HG03064 (cell line): Measurements from ENCODE around the gene LRRC8C.

ENCODE experiments used
- ATAC-seq: cut with Tn5 transposase; IDR thresholded peaks from one replicate; pipeline ENCODE4 v1.9.1; 2021; ENCODE audit warnings: low read depth; ENCODE audit not compliant: unreplicated experiment

LRRC8C gene

DNA sequence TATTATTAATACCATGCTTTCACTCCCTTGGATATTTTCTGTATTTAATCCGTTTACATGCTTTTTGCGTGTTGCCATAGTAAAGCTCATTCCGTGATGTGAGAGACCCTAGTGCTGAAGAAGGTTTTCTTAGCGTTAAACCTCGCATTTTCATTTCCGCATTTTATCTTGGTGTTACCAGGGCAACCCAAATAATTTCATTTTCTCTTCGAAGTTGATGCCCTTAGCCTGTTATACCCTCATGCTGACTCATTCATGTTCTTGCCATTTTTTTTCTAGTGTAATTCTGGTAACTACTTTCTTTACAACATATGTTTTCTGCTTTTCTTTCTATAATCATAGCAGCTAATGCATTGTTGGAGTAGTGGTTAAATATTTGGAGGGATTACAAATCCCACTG is 37.2 kb downstream of the LRRC8C start:
- ATAC-seq, result peak; percentile 90

DNA sequence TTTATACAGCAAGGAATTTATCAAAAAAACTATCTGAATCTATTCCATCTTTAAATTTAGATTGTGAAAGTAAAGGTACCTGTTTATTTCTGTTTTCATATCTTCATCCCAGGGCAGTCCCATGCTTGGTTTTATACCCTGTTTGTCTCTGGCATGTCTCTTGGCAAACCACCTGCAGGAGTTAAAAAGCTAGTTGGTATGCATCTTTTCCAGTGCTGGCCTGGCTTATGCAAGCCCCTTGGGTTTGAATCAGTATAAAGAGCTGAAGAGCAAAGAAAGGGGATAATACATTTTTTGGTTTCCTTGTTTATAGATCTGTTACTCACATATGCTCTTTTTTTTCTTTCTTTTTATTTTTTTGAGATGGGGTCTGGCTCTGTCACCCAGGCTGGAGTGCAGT is 37.8 kb downstream of the LRRC8C start:
- ATAC-seq, result no peak

DNA sequence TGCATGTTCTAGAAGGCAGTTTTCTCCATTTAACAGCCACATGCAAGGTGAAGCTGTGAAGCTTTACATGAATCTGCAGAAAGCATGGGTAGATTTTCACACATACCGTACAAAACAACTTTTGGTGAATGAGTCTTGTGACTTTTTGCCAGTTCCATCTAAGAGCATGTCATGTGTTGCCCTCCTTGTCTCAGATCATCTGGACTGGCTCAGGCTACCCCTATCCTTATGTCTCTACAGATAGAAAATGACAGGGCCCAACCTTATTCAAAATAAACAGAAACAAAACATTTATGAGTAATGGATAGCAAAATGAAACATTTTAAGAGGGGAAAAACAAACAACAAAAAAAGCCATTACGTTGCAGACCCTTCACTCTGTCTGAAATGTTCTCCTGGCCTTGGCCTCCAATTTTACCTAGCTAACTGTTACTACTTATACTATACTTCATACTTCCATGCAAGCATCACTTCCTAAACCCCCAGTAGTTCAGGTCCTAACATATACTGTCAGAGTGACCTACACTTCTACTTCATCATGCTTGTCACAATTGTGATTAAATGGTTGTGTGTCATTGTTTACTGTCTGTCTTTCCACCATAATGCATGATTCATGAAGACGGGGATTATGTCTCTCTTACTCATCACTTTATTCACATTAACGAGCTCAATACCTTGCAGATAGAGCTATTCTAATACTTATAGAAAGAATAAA is 39.0 kb downstream of the LRRC8C start:
- ATAC-seq, result no peak

DNA sequence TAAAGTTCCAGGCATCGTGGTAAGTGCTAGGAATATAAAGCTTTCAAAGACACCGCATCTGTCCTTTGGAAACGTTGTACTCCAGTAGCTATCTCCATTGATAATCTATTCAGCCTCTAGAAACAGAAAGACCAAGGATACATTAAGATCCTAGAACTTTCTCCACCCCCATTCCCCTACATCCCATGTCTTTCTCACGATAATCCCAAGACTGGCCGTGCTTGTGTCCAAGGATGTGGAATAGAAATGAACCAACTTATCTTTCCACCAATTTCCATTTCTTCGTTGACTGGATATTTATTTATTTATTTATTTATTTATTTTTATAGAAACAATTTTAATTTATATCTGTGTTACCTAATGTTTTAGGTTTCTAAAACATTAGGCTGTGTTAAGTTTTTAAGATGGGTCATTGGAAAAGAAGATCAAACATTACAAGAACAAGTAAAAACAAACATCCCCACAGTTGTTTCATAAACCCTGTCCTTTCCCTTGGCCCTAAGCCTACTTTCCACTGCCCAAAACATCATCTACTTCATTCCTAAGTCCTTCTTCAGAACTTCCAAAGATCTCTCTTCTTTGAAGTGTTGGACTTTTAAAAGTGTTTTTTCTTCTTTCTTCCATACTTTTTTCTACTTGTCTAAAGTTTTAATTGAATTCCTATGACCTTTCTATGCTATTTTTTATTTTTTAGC is 39.7 kb downstream of the LRRC8C start:
- no peak for ATAC-seq

DNA sequence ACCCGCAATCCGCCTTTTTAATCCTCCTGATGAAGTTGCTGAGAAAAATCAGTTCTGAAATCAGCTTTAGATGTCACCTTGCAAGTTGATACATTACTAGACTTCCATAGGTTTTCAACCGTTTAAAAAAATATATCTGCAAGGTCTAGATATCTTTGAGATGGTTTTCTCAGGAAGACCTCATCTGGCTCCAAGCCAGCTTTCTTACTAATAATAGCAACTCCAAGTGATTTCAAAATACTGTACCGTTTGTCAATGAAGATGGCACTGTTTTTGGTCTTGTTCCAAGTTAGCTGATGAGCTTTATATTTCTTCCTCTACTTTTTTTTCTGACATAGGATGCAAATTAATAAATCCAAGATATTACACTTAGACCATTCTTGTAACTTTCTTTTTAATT is 40.3 kb downstream of the LRRC8C start:
- no peak for ATAC-seq

DNA sequence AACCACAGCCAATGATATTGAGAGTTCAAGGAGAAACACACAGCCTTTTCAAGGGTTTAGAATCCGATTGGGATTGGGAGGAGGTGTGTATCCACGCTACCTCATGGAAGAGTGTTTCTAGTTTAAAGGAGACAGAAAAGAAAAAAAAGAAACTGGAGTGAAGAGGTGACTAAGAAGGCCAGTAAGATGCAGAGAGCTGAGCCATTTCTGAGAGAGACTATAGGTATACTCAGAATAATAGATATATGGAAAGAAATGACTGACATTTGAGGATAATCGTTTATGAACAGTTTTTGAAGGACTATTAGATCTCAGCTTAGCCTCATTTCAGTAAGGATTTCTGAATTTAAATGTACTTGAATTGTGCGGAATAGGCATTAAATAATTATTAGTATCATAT is 42.8 kb downstream of the LRRC8C start:
- no peak for ATAC-seq

DNA sequence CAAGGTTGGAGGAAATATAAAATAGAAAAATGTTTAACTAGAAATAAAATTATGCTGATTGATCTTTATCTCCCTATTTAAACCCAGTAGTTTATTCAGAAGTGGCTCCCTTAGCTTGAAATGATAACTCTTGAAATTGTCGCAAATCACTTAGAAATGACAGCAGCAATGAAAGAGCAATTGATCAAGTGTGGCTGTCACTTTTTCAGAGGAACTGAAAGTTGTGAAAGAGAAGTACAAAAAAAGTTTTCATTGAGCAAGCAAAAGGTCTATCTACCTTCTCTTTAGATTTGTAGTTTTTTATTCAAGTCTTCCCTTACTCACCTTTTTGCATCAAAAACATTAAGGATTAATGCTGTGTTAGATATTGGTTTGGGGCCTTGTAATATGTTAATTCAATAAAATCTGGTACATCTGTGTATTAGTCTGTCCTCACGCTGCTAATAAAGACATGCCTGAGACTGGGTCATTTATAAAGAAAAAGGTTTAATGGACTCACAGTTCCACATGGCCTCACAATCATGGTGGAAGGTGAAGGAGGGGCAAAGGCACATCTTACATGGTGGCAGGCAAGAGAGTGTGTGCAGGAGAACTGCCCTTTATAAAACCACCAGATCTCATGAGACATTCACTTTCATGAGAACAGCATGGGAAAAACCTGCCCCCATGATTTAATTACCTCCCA is 48.3 kb downstream of the LRRC8C start:
- no peak for ATAC-seq

DNA sequence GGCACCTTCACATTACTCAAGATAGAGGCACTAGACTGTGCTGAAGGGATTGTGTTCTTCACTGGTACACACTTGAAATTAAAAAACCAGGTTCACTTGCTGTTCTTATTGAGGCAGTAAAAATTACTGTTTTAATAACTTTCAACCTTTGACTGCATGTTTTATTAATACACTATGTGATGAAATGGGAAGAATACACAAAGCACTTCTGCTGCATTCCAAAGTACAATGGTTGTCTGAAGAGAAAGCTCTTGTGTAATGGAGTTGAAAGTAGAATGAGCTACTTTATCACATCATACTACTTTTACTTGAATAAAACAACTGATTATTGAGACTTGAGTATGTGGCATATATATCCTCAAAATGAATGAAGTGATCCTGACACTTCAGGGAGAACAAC is 49.7 kb downstream of the LRRC8C start:
- no peak for ATAC-seq

DNA sequence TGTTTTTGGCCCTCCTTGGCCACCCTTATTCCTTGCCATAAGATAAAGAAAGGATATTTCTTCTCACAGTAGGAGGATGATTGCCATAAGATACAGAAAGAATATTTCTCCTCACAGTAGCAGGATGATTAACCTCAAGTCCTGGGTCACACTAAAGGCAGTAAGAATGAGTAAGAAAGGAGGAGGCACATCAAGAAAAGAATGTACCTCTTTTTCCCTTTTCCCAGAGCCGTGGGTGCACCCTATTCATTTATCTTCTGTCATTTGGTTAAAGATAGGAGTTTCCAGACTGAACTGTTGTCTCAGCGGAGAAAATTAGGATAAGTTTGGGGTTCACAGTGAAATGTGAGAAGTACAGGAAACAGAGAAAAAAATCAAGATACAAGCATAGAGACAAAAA is 52.5 kb downstream of the LRRC8C start:
- ATAC-seq, result no peak

DNA sequence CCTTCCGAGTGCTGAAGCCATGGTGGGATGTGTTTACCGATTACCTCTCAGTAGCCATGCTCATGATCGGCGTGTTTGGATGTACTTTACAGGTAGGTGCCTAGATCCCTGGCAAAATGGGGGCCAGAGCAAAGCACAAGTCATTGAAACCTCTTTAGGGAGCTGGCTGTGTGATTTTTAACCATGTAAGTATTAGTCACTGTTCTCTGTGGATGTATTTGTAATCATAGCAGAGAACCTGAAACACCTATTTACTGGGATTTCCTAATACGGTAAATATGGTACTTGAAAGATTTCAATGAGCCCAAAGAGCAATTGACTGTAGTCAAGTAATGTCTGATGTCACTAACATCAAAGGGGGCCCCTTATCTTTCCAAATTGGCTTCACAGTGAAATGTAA is 53.6 kb downstream of the LRRC8C start:
- ATAC-seq, result no peak

DNA sequence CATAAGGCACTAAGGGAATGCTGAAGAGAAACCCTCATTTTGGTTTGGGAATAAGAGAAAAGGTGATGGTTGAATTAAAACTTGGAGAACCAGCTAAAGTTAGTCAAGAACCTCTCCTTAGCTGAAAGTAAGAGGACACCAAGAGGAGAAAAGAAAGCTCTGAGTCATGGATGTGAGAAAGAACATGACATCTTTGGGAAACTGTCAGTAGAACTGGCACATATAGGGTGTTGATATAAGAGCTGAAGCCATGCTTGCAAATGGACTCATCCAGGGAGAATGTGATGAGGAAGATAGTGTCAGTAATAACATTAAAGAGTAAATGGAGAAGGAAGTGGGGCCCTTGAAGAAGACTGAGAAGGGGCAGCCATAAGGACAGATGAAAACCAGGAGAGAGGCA is 54.3 kb downstream of the LRRC8C start:
- ATAC-seq, result no peak

DNA sequence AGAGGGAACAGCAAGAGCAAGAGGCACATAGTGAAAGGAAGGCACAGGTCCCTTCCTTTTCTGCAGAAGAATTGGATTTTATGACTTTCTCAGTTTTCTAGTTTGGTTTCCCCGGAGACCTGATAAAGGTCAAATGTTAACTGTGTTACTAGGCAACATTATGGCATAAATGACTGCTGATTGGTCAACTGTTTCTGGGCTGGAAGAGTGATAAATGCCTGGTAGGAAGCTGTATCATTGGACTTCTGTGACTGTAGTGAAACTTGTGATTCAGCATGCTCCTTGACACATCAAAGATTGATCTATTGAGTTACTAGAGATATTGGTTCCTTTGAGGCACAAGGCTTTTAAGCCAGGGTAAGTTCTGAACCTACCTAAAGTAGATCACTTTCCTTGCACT is 55.7 kb downstream of the LRRC8C start:
- ATAC-seq, result no peak

DNA sequence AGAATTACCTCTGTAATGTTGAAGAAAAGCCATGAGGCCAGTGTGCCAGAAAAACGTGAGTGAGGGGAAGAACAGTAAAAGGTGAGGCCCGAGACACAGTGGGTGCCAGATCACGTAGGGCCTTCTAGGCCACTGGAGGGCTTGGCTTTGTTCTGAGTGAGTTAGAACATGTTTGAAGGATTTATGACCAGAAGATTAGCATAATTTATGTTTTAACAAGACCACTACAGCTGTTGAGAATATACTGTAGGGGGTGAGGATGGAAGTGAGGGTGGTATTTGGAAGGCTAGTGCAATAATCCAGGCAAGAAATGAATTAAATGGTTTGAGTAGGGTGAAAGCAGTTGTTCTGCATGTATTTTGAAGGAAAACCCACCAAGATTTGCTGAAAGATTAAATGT is 56.3 kb downstream of the LRRC8C start:
- no peak for ATAC-seq

DNA sequence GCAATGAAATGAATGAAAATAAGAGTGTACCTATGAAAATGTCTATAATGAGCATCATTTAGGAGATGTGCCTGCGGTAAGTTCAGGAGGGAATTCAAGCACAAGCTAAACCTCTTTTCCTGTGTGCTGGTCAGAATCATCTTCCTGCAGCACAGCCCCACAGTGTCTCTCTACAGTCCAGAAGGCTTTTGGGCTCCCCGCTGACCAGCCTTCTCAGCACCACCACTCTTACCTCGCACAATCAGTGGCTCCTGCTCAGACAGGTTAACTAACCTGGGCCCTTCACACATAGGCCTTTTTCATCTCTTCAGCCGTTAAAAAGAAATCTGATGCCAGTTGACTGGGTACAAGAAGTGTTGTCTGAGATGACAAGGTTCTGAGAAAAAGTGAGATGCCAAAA is 57.7 kb downstream of the LRRC8C start:
- ATAC-seq, result no peak

DNA sequence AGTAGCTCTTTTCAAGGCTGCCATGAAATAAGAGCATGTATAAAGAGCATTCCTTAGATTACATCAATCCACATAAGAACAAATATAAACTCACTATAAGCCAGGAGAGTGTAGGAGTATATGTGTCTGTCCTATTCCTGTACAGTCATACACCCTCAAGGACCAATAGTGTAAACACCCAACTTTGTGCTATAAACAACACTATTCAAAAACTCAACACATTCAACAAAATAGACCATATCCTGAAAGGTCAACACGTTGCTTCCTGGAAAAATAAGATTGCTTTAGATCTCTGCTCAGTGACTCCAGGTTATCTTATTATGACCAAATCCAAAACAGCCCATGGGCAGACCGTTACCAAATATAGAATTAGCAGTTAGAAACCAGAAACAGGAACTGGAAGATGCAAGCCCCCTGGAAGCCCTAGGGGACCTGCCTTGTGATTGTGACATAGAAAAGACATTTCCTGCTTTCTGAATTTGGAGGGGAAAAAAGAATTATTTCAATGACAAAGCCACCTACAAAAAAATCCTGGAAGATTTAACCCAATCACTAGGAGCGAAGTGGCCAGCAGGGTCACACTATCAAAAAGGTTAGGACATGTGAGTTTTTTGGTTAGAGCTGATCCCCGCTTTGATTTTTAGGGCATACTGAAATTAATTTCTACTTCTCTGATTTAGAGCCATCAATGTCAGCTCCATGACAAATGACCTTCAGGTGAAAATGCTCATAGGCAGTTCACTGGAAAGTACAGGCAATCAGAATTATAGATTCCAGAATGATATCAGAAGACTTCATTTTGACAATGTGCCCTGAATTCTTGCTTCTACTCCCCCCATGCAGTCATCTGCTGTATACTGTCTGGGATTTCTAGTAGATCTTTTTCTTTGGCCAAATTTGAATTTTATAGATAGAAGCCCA is 59.9 kb downstream of the LRRC8C start:
- no peak for ATAC-seq

DNA sequence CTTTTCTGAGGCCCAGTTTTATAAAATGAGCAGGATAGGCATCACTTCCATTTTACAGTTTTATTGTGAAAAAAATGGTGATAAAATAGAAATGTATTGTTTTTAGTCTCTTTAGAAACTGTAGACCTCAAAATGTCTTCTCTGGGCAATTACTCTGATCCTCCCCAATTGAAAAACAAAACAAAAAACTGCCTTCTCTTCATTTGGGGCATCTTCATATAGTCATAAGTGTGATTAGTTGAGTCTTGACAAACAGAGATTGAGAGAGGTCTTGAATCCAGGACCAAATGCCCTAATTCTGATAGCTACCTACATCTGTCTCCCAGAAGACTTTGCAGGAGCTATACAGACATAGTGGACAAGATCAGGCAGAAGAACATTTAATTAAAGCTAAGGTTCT is 62.9 kb downstream of the LRRC8C start:
- no peak for ATAC-seq

DNA sequence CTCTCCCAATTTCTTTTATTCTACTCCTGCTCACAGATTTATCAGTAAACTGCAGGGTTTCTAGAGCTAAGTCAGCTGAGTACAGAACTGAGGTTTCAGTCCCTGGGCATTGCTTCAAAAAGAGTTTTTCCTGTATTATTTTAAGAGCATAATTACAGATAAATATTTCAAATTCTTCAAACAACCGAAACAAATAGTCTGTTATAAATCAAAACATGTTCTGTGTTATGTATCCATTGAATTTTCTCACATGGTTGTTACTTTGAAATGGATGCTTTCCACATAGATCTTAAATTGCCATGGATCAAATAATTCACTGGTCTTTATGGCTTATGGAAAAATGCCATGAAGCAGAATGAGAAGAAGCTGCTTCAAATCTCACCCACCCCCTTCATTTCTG is 64.5 kb downstream of the LRRC8C start:
- no peak for ATAC-seq

DNA sequence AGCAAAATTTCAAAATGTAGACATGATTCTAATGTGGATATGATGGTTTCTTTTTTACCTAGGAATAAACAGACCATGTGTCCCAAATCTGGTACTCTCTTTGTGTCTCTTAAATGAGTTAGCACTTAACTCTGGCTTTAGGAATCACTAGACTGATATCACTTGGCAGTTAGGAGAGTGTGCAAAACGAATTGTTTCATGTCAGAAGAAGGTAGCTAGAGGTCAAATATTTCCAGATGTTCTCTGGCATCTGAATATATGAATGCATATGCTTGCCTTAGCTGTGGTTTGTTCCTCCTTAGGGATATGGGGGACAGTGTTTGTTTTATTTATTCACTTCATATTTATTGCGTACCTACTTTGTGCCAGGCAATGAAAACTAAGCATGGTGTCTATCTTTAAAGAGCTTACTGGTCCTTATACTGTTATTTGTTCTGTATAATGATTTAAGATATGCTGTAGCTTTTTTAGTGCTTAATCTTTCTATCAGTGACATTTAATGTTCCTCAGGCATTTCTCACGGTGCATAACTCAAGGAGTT is 65.2 kb downstream of the LRRC8C start:
- no peak for ATAC-seq

DNA sequence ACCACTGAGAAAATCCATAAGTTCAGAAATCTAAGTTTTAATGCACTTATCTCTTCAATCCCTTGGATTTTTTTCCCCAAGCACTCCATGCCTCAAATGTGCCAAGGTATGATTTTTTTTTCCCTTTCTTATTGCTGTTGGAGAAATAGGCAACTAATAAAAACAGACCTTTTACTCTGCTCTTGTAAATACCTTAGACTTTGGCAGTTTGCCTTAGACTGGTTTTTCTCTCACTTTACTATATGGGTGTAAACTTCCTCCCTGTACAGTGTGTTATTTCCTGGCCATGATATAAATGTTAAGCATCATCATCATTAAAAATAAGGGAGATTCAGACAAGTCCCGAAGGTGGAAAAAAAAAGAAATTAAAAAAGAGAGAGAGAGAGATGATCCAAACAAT is 65.7 kb downstream of the LRRC8C start:
- ATAC-seq, result no peak

DNA sequence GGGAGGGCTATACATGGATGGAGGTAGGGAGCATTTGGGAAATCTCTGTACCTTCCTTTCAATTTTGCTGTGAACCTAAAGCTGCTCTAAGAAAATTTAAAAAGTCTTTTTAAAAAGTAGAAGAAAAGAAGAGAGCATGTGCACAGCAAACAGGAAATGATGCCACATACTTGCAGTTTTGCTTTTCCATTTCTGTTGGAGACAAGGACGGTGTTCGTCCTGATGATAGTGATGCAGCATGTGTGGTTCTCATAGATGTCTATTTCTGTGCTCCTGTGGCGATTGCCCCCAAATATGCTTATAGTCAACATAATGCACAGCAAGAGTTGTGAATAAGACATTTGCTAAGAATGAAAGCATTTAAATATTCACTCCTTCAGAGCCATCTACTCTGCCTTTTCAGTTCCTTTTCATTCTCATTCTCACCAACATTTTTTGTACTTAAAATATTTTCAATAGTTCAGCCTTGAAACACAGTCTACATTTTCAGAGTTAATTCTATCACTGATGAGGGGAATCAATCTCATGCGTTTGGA is 66.6 kb downstream of the LRRC8C start:
- ATAC-seq, result no peak
